Mucosa of descending colon (tissue), 3 donors: ENCODE results near the gene SUPT4H1. TPM values are rescaled to one million over a fixed set of nuclear protein-coding genes. Genes with fewer than 3 reads are reported as not detected.
A peak's percentile ranks its signal among the peaks of the same experiment; 100 is the strongest.

Experiments used
- ATAC-seq: fragments of 200-7000 bp; cut with Tn5 transposase; one replicate; pipeline ENCODE4 v1.9.1; 2020; ENCODE audit warnings: mild to moderate bottlenecking, moderate library complexity
- DNase-seq, 3 donors: peaks; one replicate each; pipeline ENCODE4 v3.0.0-alpha.2; 2020
- H3K36me3 ChIP-seq: fragments of 200-600 bp; one replicate; pipeline ENCODE4 v1.8.0; 2021; ENCODE audit warnings: low read depth, mild to moderate bottlenecking
- H3K4me1 ChIP-seq: fragments of 200-600 bp; one replicate; pipeline ENCODE4 v1.8.0; 2021; ENCODE audit warnings: low read depth, mild to moderate bottlenecking
- H3K4me3 ChIP-seq: fragments of 200-600 bp; one replicate; pipeline ENCODE4 v1.8.0; 2021; ENCODE audit warnings: mild to moderate bottlenecking
- H3K9me3 ChIP-seq: fragments of 200-600 bp; one replicate; pipeline ENCODE4 v1.8.0; 2021; ENCODE audit warnings: mild to moderate bottlenecking
- intact Hi-C, 2 donors: fragments of 100-400 bp; cut with DNase I in 1 of 2; cut with micrococcal nuclease in 1 of 2; formaldehyde crosslinking; loops; one replicate each; pipeline versions ENCODE4 v1.11.0 to v1.11.1; 2022; cut with DNase I, micrococcal nuclease
- total RNA-seq, 3 donors: library from RNA; stranded (reverse); fragmentation: NEBNext Ultra II Directional in 2 of 3; extraction: Animal tissue kit (Norgen Biotek cat#: 25700) in 2 of 3; gene quantifications; one replicate each; pipeline versions ENCODE4 v1.2.1 to v1.2.4, GENCODE V29; 2021 to 2023
- TF ChIP-seq, protein P1 (sequence below): fragments of 200-600 bp; IDR thresholded peaks from one replicate; pipeline ENCODE4 v1.8.0; 2022; ENCODE audit warnings: antibody characterized with exemption, mild to moderate bottlenecking
- donor health status: DM: no; HTN: no; CAD: no; lungs with moderate emphysema.
- donor health status: DM: no; HTN: no; CAD: no.
- donor health status: DM: no; HTN: yes; CAD: no.

The SUPT4H1 gene
- total RNA-seq, 3 donors from 2014 or later, result 57.9 to 79.5 (median 68.9) TPM

DNA sequence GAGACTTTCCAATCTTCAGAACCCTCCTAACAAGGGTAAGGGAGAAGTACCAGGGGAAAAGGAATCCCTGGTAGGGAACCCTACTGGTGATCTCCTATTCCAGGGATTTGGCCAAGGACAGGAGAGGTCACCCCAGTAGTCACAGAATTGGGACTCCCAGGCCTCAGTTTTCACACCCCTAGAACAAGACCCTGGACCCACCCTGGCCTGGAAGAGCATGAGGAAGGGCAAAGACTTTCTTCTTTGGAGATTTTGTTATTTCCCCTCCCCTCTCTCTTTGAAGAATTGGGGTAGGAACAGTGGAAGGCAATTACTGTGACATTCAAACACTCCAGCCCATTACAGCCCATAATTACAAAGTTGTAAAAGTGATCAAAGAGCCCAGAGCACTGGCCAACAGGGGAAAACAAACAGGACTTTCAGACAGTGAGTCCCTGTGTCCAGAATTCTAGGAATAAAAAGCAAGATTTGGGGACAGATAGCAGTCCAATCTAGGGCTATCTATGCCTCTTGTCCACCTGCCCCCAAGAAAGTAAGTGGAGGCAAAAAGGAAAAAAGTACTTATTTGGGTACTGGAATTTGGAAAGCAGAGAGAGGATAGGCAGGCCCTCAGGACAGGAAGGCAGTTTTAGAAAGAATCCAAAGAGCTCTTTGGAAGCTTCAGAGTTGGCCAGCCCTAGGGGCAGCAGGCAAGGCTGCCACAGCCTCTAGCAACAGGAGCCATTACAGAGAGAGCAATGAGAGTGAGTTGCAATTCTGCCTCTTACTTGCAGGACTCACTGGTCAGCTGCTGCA, 13.4 kb upstream of the SUPT4H1 start:
- ATAC-seq, result peak; percentile 52
- no peaks in the 10 kb centered on the region for H3K36me3 ChIP-seq

DNA sequence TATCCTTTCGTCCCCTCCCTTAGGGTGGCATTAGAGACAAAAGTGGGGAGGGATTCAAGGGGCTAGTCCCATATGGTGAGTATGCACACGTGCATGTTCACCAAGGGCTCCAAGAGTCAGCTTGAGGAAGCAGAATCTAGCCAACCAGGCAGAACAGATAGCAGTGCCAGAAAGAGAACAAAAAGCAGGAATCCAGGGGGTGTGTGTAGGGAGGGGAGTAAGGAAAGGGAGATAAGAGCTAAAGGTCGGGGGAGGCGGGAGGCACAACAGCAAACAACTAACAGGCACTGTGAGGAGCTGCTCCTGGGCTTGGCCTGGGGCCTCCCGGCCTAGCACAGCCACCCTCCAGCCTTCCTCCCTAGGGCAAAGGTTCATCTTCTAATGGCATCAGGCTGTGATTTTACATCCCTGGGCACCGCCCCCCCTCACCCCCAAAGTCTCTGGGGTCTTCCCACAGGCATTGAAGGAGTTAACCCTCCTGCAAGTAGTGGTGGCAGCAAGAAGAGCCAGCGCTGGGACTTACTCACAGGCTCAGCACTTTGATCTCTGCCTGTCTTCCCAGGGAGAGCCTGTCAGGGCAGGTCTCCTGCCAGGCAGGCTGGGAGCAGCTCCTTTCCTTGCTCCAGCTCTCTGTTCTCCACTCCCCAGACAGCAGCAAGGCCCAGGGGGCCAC, 12.4 kb upstream of the SUPT4H1 start:
- H3K9me3 ChIP-seq, result no peaks in the 10 kb centered on the region
- H3K36me3 ChIP-seq, result no peaks in the 10 kb centered on the region
- peaks cover 38% of the 10 kb centered on the region for H3K4me1 ChIP-seq
- intact Hi-C loops, result no loop called here
- H3K4me3 ChIP-seq, result no peak overlapping the region
- peak; percentile 60 to 75 (median 69) for DNase-seq
- TF ChIP-seq, protein P1, sequence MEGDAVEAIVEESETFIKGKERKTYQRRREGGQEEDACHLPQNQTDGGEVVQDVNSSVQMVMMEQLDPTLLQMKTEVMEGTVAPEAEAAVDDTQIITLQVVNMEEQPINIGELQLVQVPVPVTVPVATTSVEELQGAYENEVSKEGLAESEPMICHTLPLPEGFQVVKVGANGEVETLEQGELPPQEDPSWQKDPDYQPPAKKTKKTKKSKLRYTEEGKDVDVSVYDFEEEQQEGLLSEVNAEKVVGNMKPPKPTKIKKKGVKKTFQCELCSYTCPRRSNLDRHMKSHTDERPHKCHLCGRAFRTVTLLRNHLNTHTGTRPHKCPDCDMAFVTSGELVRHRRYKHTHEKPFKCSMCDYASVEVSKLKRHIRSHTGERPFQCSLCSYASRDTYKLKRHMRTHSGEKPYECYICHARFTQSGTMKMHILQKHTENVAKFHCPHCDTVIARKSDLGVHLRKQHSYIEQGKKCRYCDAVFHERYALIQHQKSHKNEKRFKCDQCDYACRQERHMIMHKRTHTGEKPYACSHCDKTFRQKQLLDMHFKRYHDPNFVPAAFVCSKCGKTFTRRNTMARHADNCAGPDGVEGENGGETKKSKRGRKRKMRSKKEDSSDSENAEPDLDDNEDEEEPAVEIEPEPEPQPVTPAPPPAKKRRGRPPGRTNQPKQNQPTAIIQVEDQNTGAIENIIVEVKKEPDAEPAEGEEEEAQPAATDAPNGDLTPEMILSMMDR, result no peak
- ATAC-seq, result peak; percentile 80

More for the DNA sequence above, 13.4 kb upstream of the SUPT4H1 start:
- H3K9me3 ChIP-seq, result no peaks in the 10 kb centered on the region
- intact Hi-C loops, result no loop called here
- H3K4me3 ChIP-seq, result no peak overlapping the region
- TF ChIP-seq, protein P1, result no peak
- DNase-seq, result no peak
- peaks cover 39% of the 10 kb centered on the region for H3K4me1 ChIP-seq

DNA sequence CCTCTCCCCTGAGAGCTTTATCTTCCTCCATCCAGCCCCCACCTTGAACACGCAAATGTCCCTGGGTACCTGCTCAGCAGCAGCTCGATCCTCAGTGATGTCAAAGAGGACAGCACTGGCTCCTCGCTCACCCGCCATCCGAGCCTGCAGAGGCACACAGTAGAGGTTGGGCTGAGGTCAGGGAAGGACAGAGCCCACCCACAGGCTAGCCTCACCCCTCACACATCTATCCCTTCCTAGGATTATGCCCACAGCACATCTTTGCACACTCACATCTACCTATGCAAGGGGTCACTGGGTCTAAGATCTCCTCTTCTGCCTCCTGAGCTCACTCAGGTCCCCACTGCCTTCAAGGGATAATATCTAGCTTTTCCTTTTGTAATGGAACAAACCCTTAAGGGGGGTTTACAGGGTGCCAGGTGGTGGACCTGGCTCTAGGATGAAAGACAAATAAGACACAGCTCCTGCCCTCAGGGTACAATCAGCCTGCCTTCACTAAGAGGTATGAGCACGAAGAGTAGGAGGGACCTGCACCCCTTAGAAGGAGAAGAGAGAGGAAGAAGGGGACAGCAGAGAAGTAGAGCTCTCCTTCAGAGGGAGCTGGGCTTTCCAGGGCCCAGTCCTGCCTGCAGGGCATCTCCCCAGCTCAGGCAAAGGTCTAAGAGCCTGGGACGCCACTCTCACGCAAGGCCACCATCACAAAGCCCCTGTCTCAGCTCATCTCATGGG, 11.6 kb upstream of the SUPT4H1 start:
- Histone ChIP-seq H3K4me3 (no peak overlapping the region), H3K36me3 (no peaks in the 10 kb centered on the region), H3K4me1 (peaks cover 38% of the 10 kb centered on the region), H3K9me3 (no peaks in the 10 kb centered on the region)
- intact Hi-C loops, result no loop called here
- TF ChIP-seq, protein P1, result no peak
- no peak for ATAC-seq
- no peak for DNase-seq

DNA sequence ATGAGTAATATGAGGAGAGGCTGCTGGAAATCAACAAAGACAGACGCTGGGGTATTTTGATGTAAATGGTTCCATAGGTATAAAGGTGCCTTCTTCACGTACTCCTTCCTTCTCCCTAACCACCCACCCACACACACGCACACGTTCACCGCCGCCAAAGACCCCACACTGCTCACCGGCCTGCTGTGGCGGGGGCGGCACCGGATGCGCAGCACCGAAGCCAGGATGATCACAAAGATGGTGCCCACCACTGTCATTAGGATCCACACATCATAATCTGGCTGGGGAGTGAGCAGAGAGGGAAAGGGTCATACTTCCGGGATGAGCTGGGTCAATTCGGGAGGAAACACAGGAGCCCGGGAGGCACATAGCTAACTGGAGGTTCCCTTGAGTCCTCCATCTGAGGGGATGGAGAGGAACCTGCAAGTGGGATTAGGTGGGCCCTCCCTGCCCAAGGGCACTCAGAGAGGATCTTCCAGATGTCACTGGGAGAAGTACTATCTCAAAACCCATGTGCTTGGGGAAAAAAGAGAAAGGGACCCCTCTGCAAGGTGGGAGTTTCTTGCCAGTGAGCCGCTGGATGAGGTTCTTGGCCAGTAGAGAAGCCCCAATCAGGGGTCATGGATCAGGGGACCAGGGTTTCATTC, 10.5 kb upstream of the SUPT4H1 start:
- TF ChIP-seq, protein P1, result no peak
- H3K4me1 ChIP-seq, result peaks cover 34% of the 10 kb centered on the region
- no peaks in the 10 kb centered on the region for H3K9me3 ChIP-seq
- no peak for DNase-seq
- no peak overlapping the region for H3K4me3 ChIP-seq
- intact Hi-C loops, result no loop called here
- no peaks in the 10 kb centered on the region for H3K36me3 ChIP-seq
- ATAC-seq, result no peak

DNA sequence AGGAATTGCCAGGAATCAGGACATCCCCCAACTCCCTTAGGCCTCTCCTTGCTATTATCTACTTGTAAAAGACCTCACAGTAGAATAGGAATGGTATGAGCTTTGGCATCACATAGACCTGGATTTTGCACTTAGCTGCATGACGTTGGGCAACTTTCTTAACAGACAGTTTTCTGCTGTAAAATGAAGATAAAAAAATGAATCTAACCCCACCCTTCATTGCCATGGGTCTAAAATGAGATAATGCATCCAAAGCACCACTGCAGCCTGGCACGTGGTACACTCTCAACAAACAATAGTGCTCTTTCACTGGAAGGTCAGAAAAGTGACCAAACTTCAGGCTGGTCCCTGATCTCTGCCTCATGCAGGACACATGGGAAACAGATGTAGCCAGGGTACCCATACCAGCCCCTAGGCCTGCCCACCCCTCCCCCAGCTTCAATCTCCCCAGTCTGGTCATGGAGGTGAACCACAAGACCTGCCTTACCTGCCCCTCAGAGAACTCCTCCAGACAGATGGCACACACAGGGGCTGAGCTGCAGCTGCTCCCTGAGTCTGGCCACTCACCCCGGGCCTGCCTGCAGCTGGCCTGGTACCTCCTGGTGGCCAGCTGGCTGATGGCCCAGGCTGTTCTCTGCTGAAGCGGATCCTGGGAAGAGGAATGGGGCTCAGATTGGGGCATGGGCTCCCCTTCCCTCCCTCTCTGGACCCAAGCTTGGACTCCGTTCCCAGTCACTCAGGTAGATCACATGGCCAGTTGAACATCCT, 8.5 kb upstream of the SUPT4H1 start:
- intact Hi-C loops, result no loop called here
- DNase-seq, result no peak
- ATAC-seq, result no peak
- H3K4me3 ChIP-seq, result no peak overlapping the region
- TF ChIP-seq, protein P1, result no peak
- H3K36me3 ChIP-seq, result no peaks in the 10 kb centered on the region
- H3K4me1 ChIP-seq, result peaks cover 17% of the 10 kb centered on the region
- no peaks in the 10 kb centered on the region for H3K9me3 ChIP-seq
